ENCODE data around the gene VCL.
A peak's percentile ranks its signal among the peaks of the same experiment; 100 is the strongest.

The VCL gene

DNA sequence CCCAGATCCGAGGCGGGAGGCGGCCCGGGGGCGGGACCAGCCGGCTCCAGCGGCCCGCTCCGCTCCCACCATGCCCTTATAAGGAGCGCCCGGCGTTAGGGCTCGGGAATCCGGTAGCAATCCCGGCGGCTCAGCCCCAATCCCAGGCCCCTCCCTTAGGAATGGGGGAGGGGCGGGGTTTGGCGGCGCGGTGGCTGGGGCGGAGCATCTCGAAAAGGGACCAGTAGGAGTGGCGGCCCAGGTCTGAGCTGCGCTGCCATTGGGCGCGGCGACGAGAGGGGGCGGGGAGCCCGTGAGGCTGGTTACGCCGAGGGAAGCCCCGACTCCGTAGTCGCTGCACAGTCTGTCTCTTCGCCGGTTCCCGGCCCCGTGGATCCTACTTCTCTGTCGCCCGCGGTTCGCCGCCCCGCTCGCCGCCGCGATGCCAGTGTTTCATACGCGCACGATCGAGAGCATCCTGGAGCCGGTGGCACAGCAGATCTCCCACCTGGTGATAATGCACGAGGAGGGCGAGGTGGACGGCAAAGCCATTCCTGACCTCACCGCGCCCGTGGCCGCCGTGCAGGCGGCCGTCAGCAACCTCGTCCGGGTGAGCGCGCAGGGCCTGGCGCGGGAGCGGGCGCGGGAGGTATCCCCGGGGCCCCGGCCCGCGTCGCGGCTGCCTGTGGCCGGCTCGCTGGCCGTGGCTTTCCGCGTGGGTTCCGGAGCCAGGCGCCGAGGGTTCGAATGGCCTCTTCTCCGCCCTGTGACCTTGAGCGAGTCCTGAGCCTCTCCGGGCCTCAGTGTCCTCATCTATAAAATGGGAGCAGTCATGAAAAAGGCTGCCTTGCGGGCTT is at the start of gene VCL:
VCL (plus strand) TSS at position 330 of the 836 bp plus-strand sequence; CDS start at position 422, 92 bp downstream.
- Histone ChIP-seq H3K4me3 (peak within 1 kb of the TSS; percentile 93), H3K36me3 (peaks cover 9% of the 10 kb centered on the region; the same call in 1 of the 2 replicates), H3K9ac (peak within 1 kb of the TSS; percentile 90), H3K27ac (peak within 1 kb of the TSS; percentile 84), H3K4me1 (peaks cover 60% of the 10 kb centered on the region), H3K4me2 (peak within 1 kb of the TSS; percentile 94), H3K27me3 (no peaks in the 10 kb centered on the region), H4K20me1 (peaks cover 20% of the 10 kb centered on the region), H3K9me3 (no peaks in the 10 kb centered on the region)
- no peak for TF ChIP-seq Cebpa-rat (IDR thresholded peaks at IDR 0.05)

DNA sequence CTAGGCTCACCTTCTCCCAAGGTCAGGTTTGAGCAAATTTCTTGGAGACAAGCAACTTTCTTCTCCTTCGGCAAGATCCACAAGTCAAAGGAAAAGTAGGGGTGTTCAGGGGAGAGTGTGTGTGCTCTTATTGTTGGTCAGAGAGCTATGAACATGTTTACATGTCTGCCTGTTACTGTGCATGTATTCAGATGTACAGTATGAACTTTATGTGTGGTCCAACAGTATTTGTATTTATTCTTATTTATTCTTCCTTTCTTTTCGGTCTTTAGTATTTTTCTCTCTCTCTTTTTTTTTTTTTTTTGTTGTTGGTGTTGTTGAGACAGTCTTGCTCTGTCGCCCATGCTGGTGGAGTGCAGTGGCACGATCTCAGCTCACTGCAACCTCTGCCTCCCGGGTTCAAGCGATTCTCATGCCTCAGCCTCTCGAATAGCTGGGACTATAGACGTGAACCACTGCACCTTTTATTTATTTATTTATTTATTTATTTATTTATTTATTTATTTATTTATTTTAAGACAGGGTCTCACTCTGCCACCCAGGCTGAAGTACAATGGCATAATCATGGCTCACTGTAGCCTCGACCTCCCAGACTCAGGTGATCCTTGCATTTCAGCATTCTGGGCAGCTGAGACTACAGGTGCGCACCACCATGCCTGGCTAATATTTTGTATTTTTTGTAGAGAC is 48.8 kb upstream of the VCL start:
- H3K4me3 ChIP-seq = no peak overlapping the region
- peaks cover 29% of the 10 kb centered on the region for H3K4me1 ChIP-seq
- H3K9ac ChIP-seq = no peak overlapping the region
- no peaks in the 10 kb centered on the region for H4K20me1 ChIP-seq
- H3K27ac ChIP-seq = no peak overlapping the region
- H3K27me3 ChIP-seq = no peaks in the 10 kb centered on the region
- no peak overlapping the region for H3K4me2 ChIP-seq
- no peak for TF ChIP-seq Cebpa-rat (IDR thresholded peaks at IDR 0.05)
- H3K36me3 ChIP-seq = peaks cover 3% of the 10 kb centered on the region; the same call in 1 of the 2 replicates
- H3K9me3 ChIP-seq = peaks cover 16% of the 10 kb centered on the region

DNA sequence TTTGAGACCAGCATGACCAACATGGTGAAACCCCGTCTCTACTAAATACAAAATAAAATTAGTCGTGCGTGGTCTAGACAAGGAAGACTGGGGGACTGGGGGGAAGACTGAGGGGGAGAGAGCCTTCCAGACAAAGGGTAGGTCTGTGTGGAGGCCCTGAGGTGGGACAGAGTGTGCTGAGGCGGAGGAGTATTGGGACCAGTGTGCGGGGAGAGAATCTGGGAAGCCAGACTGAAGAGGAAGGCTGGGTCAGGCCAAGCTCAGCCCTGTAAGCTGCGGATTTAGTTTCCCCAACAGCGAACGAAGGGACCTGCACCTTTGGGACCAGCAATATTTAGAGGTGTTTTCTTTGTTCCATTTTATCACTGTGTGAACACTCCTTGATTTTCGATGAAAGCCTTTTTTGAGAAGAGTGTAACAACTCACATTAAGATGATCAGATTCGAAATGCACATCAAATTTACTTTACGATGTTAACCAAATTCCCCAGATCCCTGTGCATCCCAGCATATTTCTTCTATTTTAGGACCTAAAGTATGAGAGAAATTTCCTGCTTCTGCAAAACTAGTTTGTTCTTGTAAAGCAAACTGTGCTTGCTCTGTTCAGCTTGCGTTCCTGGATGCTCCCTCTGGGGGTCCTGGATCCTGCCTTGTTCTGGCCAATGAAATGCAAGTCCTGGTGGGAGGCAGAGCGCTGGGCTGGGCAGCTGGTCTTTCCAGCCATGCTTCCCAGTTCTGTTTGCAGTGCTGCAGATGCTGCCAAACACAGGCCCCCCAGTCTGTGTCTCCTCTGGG is 47.6 kb upstream of the VCL start:
- no peak overlapping the region for H3K4me2 ChIP-seq
- H4K20me1 ChIP-seq = no peaks in the 10 kb centered on the region
- peaks cover 5% of the 10 kb centered on the region for H3K9me3 ChIP-seq
- H3K27ac ChIP-seq = no peak overlapping the region
- H3K4me1 ChIP-seq = peaks cover 42% of the 10 kb centered on the region
- TF ChIP-seq Cebpa-rat (IDR thresholded peaks at IDR 0.05) = no peak
- no peaks in the 10 kb centered on the region for H3K27me3 ChIP-seq
- H3K9ac ChIP-seq = no peak overlapping the region
- no peak overlapping the region for H3K4me3 ChIP-seq
- no peaks in the 10 kb centered on the region for H3K36me3 ChIP-seq

DNA sequence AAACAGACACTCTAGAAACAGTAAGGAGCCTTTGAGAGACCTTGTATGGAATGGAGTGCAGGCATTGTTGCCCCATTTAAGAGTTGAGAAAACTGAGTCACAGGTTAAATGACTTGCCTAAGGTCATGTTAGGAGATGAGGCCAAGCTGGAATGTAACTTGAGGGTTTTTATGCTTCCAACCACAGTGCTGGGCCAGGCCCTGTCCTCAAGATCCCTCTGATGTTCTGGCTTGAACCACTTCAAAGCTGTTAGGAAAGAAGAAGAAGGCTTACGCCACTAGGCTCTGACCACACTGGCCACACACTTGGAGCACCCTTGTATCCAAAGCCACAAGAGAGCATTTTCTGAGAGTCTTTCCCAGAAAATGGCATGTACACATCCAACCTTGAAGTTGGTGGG is 44.3 kb upstream of the VCL start:
- no peaks in the 10 kb centered on the region for H3K36me3 ChIP-seq
- no peak for TF ChIP-seq Cebpa-rat (IDR thresholded peaks at IDR 0.05)
- H3K4me1 ChIP-seq = peaks cover 70% of the 10 kb centered on the region
- H3K9me3 ChIP-seq = no peaks in the 10 kb centered on the region
- no peak overlapping the region for H3K4me3 ChIP-seq
- peak overlapping the region; percentile 92 for H3K27ac ChIP-seq
- peak overlapping the region; percentile 95 for H3K4me2 ChIP-seq
- no peaks in the 10 kb centered on the region for H4K20me1 ChIP-seq
- no peaks in the 10 kb centered on the region for H3K27me3 ChIP-seq
- H3K9ac ChIP-seq = no peak overlapping the region

DNA sequence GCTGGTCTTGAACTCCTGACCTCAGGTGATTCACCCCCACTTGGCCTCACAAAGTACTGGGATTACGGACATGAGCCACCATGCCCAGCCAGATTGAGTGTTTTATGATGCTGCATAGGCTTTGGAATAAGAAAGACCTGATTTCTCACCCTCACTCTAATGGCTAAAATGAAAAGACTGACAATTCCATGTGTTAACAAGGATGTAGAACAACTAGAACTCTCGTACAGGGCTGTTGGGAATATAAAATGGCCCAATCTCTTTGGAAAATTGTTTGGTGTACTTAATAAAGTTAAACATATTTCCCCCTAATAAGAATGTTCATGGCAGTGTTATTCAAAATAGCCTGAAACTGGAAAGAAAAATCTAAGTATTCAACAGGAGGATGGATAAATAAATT is 43.2 kb upstream of the VCL start:
- H3K9ac ChIP-seq = no peak overlapping the region
- H3K9me3 ChIP-seq = no peaks in the 10 kb centered on the region
- H3K27me3 ChIP-seq = no peaks in the 10 kb centered on the region
- H3K4me3 ChIP-seq = no peak overlapping the region
- H3K36me3 ChIP-seq = no peaks in the 10 kb centered on the region
- H4K20me1 ChIP-seq = no peaks in the 10 kb centered on the region
- peak overlapping the region; percentile 92 for H3K27ac ChIP-seq
- H3K4me2 ChIP-seq = peak overlapping the region; percentile 95
- no peak for TF ChIP-seq Cebpa-rat (IDR thresholded peaks at IDR 0.05)
- peaks cover 81% of the 10 kb centered on the region for H3K4me1 ChIP-seq

DNA sequence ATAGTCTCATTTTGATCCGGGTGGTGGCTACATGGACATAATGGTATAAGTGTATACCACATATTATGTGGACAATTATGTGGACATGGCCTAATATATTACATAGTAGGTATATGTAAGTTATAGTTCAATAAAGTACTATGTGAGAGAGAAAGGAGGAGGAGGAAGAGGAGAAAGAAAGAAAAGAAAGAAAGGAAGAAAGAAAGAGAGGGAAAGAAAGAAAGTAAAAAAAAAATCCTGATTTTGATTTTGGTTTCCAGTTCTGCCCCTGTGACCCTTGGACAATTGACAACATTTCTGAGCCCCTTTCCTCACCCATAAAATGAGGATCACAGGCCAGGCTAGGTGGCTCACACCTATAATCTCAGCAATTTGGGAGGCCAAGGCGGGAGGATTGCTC is 42.2 kb upstream of the VCL start:
- Histone ChIP-seq H3K9ac (peak overlapping the region; percentile 83), H3K4me1 (peaks cover 83% of the 10 kb centered on the region), H4K20me1 (no peaks in the 10 kb centered on the region), H3K27ac (peak overlapping the region; percentile 92), H3K4me2 (peak overlapping the region; percentile 95), H3K9me3 (no peaks in the 10 kb centered on the region), H3K36me3 (no peaks in the 10 kb centered on the region), H3K4me3 (peak overlapping the region; percentile 58), H3K27me3 (no peaks in the 10 kb centered on the region)
- TF ChIP-seq Cebpa-rat (IDR thresholded peaks at IDR 0.05) = no peak

DNA sequence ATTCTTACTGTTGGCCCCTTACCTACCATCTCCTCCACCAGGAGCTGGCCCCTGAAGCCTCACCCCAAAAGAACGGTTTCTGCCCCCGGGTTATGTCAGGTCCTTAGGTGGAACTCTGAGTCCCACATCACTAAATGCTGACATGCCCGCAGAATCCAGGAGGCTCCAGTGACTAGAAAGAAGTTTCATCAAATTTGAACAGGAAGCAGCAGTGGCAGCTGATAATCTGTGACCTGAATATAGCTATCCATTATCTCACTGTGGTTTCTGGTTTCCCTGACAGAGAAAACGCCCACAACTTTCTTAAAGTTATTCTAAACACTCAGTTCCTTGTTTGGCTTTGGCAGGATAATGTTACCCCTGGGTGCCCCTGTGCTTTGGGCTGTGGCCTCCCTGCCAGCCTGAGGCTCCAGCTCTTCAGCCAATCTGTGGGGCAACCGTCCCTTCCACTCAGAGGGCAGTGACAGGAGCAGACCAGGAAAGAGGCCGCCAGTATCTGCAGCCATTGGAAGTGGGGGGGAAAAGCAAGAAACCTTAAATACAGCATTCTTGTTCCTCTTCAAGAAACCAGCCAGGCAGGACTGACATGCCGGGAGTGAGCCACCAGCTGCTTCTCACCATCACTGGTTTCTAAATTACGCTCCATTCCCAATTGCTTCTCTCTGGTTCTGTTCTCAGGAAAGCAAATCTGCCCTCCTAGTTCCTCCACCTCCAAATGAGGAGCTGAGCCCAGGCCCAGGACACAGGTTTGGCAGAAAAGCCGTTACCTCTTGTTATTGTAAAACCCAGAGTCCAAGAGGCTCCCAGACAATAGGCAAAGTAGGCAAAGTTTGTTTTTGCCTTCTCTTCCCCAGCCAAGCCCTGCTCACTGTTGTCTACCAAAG is 41.2 kb upstream of the VCL start:
- no peaks in the 10 kb centered on the region for H3K36me3 ChIP-seq
- no peak for TF ChIP-seq Cebpa-rat (IDR thresholded peaks at IDR 0.05)
- no peaks in the 10 kb centered on the region for H3K27me3 ChIP-seq
- peaks cover 79% of the 10 kb centered on the region for H3K4me1 ChIP-seq
- no peaks in the 10 kb centered on the region for H3K9me3 ChIP-seq
- peak overlapping the region; percentile 92 for H3K27ac ChIP-seq
- H3K9ac ChIP-seq = peak overlapping the region; percentile 83
- no peaks in the 10 kb centered on the region for H4K20me1 ChIP-seq
- H3K4me3 ChIP-seq = peak overlapping the region; percentile 58
- H3K4me2 ChIP-seq = peak overlapping the region; percentile 95

DNA sequence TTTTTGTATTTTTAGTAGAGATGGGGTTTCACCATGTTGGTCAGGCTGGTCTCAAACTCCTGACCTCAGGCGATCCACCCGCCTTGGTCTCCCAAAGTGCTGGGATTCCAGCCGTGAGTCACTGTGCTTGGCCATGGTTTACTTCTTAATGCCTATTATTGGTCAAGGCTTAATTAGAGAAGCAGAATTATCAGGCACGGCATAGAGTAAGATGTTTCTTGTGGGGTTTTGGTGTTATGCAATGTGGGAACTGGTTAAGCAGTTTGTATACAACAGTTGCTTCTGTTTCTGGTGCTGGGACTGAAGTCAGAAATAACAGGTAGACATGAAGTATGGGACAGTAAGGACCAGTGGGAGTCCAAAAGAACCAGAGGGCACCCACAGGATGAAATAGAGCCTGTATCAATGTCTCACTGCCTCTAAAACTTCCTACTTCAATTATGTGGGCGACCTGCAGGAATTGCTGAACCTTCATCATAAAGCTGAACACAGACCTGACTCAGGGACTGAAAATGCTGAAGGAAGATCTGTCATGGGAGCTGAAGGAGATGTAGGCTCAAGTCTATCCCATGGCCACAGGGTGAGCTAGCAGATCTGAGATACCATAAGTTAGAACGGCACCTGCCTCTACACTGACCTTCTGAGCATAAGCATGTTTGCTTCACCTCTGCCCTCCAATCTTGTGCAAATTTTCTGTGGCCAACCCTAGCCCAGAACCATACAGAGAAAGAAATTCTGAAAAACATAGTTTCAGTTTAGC is 38.3 kb upstream of the VCL start:
- TF ChIP-seq Cebpa-rat (IDR thresholded peaks at IDR 0.05) = no peak
- Histone ChIP-seq H3K9me3 (no peaks in the 10 kb centered on the region), H4K20me1 (no peaks in the 10 kb centered on the region), H3K27ac (peak overlapping the region; percentile 92), H3K4me3 (no peak overlapping the region), H3K4me1 (peaks cover 65% of the 10 kb centered on the region), H3K36me3 (no peaks in the 10 kb centered on the region), H3K27me3 (no peaks in the 10 kb centered on the region), H3K9ac (0 out of 2 replicates have a peak overlapping the region, but pooled peaks have one; percentile 19), H3K4me2 (peak overlapping the region; percentile 95)

Data from BLaER1 (cell line).